Measurements from ENCODE around the gene NOTO.

Gene NOTO

GRCh38 chr2:73246850-73247249 is 44.5 kb downstream of the NOTO start:
- no peak for DNase-seq (ENCODE audit: low read depth)
- H3K4me3 ChIP-seq (ENCODE audit: low read length), result no peak overlapping the region
- TF ChIP-seq CTCF (conservative IDR thresholded peaks at IDR 0.05; ENCODE audit: low read depth, low read length), result no peak

GRCh38 chr2:73249636-73250035 is 47.3 kb downstream of the NOTO start:
- no peak for DNase-seq (ENCODE audit: low read depth)
- no peak for TF ChIP-seq CTCF (conservative IDR thresholded peaks at IDR 0.05; ENCODE audit: low read depth, low read length)
- H3K4me3 ChIP-seq (ENCODE audit: low read length), result no peak overlapping the region

DNA sequence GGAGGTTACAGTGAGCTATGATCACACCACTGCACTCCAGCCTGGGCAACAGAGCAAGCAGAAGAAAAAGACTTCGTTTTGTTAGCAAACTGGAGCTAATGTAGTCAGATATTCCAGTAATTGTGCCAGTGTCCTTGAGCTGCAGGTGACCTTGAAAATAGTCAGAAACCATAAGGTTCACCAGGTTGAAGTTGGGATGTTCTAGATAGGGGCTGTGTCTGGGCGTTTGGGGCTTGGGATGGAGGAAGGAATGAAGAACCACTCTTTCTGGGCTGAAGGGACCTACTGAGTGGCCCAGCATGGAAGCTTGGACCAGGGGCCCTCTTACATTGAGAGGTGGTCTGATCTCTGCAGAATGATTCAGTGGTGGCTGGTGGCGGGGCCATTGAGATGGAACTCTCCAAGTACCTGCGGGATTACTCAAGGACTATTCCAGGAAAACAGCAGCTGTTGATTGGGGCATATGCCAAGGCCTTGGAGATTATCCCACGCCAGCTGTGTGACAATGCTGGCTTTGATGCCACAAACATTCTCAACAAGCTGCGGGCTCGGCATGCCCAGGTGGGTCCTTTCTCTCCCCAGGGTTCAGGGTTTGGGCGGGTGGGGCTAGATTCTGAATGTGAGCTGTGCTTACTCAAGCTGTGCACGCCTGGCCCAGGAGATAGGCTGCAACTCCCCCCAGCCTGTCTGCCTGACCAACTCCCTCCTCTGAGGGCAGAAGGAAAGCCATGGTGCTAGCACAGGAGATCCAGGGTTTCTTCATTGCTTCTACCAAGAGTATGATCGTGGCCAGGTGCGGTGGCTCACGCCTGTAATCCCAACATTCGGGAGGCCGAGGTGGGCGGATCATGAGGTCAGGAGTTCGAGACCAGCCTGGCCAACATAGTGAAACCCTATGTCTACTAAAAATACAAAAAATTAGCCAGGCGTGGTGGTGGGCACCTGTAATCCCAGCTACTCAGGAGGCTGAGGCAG is 48.8 kb downstream of the NOTO start:
- H3K4me3 ChIP-seq (ENCODE audit: low read length), result no peak overlapping the region
- no peak for DNase-seq (ENCODE audit: low read depth)
- TF ChIP-seq CTCF (conservative IDR thresholded peaks at IDR 0.05; ENCODE audit: low read depth, low read length), result no peak

DNA sequence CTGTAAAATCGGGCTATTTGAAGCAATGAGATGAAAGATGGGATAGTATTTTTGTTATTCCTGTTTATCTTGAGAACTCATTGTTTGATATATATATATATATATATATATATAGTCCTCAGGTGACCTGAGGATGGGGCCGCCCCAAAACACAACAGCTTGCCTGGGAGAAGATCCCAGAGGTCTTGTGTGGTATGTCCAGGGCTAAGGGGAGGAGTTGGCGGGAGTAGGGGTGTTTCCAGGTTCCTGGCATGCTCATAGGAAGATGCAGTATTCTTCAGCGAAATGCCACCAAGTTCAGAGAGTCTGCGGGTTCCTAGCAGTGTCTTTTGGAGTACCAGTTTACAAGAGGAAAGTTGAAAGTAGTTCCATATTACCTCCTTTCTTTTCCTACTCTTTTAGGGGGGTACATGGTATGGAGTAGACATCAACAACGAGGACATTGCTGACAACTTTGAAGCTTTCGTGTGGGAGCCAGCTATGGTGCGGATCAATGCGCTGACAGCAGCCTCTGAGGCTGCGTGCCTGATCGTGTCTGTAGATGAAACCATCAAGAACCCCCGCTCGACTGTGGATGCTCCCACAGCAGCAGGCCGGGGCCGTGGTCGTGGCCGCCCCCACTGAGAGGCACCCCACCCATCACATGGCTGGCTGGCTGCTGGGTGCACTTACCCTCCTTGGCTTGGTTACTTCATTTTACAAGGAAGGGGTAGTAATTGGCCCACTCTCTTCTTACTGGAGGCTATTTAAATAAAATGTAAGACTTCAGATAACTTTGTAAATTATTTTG is 50.1 kb downstream of the NOTO start:
- DNase-seq (ENCODE audit: low read depth), result no peak
- TF ChIP-seq CTCF (conservative IDR thresholded peaks at IDR 0.05; ENCODE audit: low read depth, low read length), result no peak
- no peak overlapping the region for H3K4me3 ChIP-seq (ENCODE audit: low read length)

DNA sequence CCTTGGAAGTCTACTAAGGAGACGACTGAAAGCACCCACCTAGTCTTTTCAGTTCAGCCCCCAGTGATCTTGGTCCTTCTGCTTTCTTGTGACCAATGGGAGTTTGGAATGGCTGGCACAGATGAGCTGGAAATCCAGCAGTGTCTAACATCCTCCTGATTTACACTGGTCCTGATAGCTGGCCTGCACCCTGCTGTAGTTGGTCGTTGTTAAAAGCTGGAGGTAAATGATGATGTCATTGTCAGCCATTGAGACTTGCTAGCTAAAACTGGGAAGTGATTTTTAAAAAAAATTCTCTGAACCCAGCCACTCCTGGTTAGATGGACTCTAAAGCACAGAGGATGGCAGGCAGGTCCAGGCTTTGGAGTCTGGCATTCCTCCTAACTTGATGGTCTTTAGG is 51.0 kb downstream of the NOTO start:
- TF ChIP-seq CTCF (conservative IDR thresholded peaks at IDR 0.05; ENCODE audit: low read depth, low read length), result no peak
- H3K4me3 ChIP-seq (ENCODE audit: low read length), result no peak overlapping the region
- no peak for DNase-seq (ENCODE audit: low read depth)

- DNase-seq (ENCODE audit: low read depth), result no peak
These were observed 51.5 kb downstream of the NOTO start for GRCh38 chr2:73253901-73254300.

More at GRCh38 chr2:73253901-73254300, 51.5 kb downstream of the NOTO start:
- no peak for TF ChIP-seq CTCF (conservative IDR thresholded peaks at IDR 0.05; ENCODE audit: low read depth, low read length)
- H3K4me3 ChIP-seq (ENCODE audit: low read length), result no peak overlapping the region
